GM12864 (cell line): Measurements from ENCODE around the gene CDHR2.

ENCODE experiments used
- DNase-seq: peaks from one replicate; pipeline ENCODE4 v3.0.0-alpha.2; 2011; ENCODE audit warnings: low read depth
- H3K4me3 ChIP-seq: 2 replicates; pipeline ENCODE4 v1.5.1; 2011; ENCODE audit warnings: mild to moderate bottlenecking, low read depth, low read length, control low read depth
- TF ChIP-seq, protein P1 (sequence below): IDR thresholded peaks from 2 replicates; pipeline ENCODE4 v1.5.1; 2011; ENCODE audit warnings: low read depth, mild to moderate bottlenecking, moderate library complexity, low read length, control low read depth, inconsistent platforms; ENCODE audit errors: missing control alignments

The CDHR2 gene

DNA sequence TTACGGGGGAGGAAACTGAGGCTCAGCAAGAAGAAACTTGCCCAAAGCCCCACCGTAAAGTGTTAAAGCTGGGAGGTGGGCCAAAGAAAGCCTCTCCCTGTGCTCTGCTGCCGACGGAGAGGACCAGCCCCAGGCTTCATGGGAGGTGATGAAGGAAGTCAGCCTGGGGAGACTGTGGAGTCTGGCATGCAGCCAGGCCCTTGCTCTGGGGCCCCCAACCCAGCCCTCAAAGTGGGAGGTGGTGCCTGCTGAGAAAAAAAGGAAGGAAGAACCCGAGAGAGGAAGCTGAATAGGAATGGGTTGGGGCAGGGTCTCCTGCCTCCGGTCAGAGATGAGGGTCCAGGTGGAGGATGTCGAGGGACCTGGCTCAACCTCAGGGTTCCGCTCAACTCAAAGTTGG lies 15.8 kb upstream of the CDHR2 start:
- DNase-seq, result no peak
- H3K4me3 ChIP-seq, result peak overlapping the region; percentile 92
- TF ChIP-seq, protein P1, sequence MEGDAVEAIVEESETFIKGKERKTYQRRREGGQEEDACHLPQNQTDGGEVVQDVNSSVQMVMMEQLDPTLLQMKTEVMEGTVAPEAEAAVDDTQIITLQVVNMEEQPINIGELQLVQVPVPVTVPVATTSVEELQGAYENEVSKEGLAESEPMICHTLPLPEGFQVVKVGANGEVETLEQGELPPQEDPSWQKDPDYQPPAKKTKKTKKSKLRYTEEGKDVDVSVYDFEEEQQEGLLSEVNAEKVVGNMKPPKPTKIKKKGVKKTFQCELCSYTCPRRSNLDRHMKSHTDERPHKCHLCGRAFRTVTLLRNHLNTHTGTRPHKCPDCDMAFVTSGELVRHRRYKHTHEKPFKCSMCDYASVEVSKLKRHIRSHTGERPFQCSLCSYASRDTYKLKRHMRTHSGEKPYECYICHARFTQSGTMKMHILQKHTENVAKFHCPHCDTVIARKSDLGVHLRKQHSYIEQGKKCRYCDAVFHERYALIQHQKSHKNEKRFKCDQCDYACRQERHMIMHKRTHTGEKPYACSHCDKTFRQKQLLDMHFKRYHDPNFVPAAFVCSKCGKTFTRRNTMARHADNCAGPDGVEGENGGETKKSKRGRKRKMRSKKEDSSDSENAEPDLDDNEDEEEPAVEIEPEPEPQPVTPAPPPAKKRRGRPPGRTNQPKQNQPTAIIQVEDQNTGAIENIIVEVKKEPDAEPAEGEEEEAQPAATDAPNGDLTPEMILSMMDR, result no peak

DNA sequence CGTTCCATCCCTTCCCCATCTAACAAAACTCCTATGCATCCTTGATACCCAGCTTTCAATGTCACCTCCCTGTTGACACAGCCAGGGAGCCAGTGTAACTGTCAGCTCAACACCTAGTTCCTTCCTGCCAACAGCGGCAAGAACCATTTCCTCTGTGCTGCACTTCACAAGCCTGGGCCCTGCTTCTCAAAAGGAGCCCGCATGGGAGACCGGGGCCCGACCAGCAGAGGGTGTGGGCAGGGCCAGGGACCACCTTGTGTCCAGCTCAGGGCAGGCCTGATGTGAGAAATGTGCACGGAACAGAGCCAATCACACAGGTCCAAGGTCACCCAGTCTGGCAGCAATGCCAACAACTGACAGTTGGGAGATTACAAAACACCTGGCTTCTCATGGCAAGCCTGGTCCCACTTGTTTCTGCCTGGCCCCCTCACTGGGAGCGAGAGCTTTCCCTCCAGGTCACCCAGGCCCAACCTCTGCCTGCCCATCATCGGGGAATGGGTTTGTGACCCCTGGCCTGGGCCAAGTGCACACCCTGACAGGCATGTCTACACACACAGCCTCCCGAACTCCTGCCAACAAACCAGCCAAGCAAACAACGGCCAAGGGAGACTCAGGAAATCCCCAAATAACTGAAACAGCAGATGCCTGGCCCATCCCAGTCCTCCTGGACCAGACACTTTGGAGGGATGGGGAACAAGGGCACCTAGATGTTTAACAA lies 15.1 kb upstream of the CDHR2 start:
- no peak for DNase-seq

DNA sequence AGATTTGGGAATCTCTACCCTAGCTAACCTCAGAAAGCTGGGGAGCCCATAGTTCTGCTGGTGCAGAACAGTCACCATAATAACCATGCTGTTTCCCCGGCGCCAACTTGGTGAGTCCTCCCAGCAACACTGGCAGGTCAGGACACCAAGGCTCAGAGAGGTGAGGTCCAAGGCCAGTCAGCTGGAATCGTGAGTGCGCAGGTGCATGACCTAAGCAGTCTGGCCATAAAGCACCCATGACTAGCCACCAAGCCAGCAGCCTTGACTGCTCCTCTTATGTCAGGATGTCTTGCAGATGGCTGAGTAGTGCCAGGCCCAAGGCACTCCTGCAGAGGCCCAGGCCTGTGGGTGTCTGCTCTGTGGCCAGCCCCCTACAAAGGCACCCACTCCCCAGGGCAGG lies 14.5 kb upstream of the CDHR2 start:
- peak overlapping the region; percentile 92 for H3K4me3 ChIP-seq
- no peak for DNase-seq
- TF ChIP-seq, protein P1, result no peak

More for the DNA sequence above, 15.1 kb upstream of the CDHR2 start:
- peak overlapping the region; percentile 92 for H3K4me3 ChIP-seq
- TF ChIP-seq, protein P1, result peak; percentile 6

DNA sequence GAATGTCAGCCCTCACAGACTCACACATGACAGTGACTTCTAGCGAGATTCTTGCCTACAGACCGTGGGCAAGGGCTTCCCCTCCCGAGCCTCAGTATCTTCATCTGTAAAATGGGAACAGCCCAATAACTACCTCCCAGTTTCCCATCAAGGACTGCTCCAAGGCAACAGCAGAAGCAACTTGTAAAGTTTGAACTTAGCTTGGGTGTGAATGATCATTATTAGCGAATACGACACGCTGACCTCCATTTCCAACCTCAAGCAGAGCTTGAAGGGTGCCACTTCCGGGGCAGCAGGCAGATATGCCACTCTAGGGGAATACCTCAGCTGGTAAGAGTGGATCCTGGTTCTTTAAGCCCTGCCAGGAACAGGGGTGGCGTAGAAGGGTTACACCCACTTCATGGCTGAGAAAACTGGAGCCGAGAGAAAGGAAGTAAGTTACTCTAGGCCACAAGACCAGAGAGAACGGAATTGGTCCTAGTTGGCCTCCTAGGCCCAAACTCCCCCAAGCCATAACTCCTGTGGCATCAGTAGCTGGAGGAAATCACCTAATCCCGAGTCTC lies 14.0 kb upstream of the CDHR2 start:
- peak overlapping the region; percentile 92 for H3K4me3 ChIP-seq
- DNase-seq, result no peak
- TF ChIP-seq, protein P1, result no peak

DNA sequence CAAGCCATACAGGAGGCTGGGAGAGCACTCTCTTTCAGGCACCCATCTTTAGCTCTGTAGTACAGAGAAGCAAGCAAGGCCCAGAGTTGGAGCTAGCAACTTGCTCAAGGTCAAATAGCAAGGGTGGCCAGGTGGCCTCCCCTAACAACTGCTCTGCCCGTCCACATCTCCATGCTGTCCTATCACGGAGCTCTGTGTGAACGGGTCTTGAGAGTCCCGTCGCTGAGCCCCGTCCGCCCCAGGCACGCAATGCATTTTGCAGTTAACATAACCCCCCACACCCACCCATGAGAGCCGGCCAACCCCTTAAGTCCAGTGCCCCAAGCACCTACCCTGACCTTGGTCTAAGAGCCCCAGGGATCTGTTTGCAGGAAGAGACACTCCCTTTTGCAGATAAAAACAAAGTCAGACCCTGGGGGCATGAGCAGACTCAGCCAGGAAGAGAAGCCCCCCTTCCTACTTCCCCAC lies 13.4 kb upstream of the CDHR2 start:
- DNase-seq, result no peak
- TF ChIP-seq, protein P1, result no peak
- H3K4me3 ChIP-seq, result peak overlapping the region; percentile 92

DNA sequence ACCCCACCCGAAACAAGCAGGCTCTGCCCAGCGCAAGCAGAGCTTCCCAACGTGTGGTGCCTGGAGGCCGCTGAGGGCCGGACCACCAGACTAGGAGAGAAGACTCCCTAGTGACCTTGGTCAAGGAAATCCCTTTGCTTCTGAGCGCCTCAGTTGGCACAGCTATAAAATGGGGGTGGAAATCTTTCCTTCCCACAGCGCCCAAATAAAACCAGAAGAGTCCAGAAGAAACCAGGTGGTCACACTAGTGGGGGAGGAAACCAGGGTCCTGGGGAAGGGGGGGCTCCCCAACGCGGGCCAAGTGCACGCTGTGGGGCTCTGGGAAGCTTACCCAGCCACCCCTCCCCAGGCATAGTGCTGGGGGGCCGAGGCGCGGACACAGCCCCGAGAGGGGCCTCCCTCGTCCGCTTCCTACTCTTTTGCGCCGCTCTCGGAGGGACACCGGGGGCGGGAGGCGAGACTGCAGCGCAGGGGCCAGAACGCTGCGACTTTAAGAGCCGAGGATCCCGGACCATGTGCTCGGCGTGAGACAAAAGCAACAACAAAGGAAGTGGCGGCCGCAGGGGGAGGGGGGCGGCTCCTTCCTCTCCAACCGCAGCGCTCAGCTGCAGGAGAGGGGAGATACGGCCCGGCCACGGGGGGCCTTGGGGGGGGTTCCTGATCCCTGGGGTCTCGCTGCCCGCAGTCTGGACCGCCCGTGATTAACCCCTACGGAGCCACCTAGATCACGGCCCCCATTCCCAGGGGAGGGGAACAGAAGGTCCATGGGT lies 12.8 kb upstream of the CDHR2 start:
- peak overlapping the region; percentile 92 for H3K4me3 ChIP-seq
- TF ChIP-seq, protein P1, result no peak
- no peak for DNase-seq
